ENCODE measurements around the gene TXNDC9. TPM values are rescaled to one million over a fixed set of nuclear protein-coding genes. Genes with fewer than 3 reads are reported as not detected.
"Not testable (repeated sequence)": the region's sequence is repeated elsewhere in the genome, so short reads cannot be mapped to it uniquely, and the experiment has no call there.

Gene TXNDC9
- 10 to 100 TPM; 26.2 to 40.3 TPM for total RNA-seq
- long read RNA-seq, donor 1, transcript TXNDC9-201 (5 exons, 1,637 nt), result major isoform, 11 of 13 reads
- long read RNA-seq, donor 1, partial matches to known transcripts, result 0 of 13 reads
- long read RNA-seq, donor 1, other reads (novel, unspliced or antisense), result 2 of 13 reads
- long read RNA-seq, donor 2, transcript TXNDC9-201 (5 exons, 1,637 nt), result major isoform, 125 of 136 reads
- long read RNA-seq, donor 2, transcript TXNDC9-202 (4 exons, 1,111 nt), result minor isoform, 6 of 136 reads
- long read RNA-seq, donor 2, partial matches to known transcripts, result 1 of 136 reads
- long read RNA-seq, donor 2, other reads (novel, unspliced or antisense), result 4 of 136 reads

- DNase-seq (ENCODE audit: low spot score), result peak; percentile 99
- intact Hi-C loops (cut with DNase I), result no loop called here
Observed at GRCh38 chr2:99335911-99336803, at the start of gene TXNDC9. TXNDC9 (minus strand) TSS chr2:99336333; CDS start chr2:99333210, 3,123 bp downstream.

GRCh38 chr2:99382143-99382542 is 46.0 kb upstream of the TXNDC9 start:
- DNase-seq (ENCODE audit: low spot score), result no peak
- intact Hi-C loops (cut with DNase I), result no loop called here

- no peak for DNase-seq (ENCODE audit: low spot score)
Observed at GRCh38 chr2:99380376-99381010, 44.4 kb upstream of the TXNDC9 start.

GRCh38 chr2:99377879-99378278 is 41.7 kb upstream of the TXNDC9 start:
- DNase-seq (ENCODE audit: low spot score), result no peak
- intact Hi-C loops (cut with DNase I), result no loop called here

More at GRCh38 chr2:99380376-99381010, 44.4 kb upstream of the TXNDC9 start:
- intact Hi-C loops (cut with DNase I), result no loop called here

- intact Hi-C loops (cut with DNase I), result no loop called here
Observed at GRCh38 chr2:99376254-99376864, 40.2 kb upstream of the TXNDC9 start.

GRCh38 chr2:99374747-99375146 is 38.6 kb upstream of the TXNDC9 start:
- DNase-seq (ENCODE audit: low spot score), result no peak
- intact Hi-C loops (cut with DNase I), result no loop called here

More at GRCh38 chr2:99376254-99376864, 40.2 kb upstream of the TXNDC9 start:
- no peak for DNase-seq (ENCODE audit: low spot score)

- no peak for DNase-seq (ENCODE audit: low spot score)
Observed at GRCh38 chr2:99373144-99373543, 37.0 kb upstream of the TXNDC9 start.

GRCh38 chr2:99368854-99369253 is 32.7 kb upstream of the TXNDC9 start:
- intact Hi-C loops (cut with DNase I); DNase-seq (ENCODE audit: low spot score): not testable (repeated sequence)

More at GRCh38 chr2:99373144-99373543, 37.0 kb upstream of the TXNDC9 start:
- intact Hi-C loops (cut with DNase I), result no loop called here

GRCh38 chr2:99365661-99366060 is 29.5 kb upstream of the TXNDC9 start:
- intact Hi-C loops (cut with DNase I), result no loop called here
- no peak for DNase-seq (ENCODE audit: low spot score)

GRCh38 chr2:99356853-99357252 is 20.7 kb upstream of the TXNDC9 start:
- DNase-seq (ENCODE audit: low spot score), result no peak
- intact Hi-C loops (cut with DNase I), result no loop called here

GRCh38 chr2:99354825-99355224 is 18.7 kb upstream of the TXNDC9 start:
- intact Hi-C loops (cut with DNase I), result not testable (repeated sequence)

GRCh38 chr2:99354070-99354469 is 17.9 kb upstream of the TXNDC9 start:
- DNase-seq (ENCODE audit: low spot score), result no peak
- intact Hi-C loops (cut with DNase I), result no loop called here

More at GRCh38 chr2:99354825-99355224, 18.7 kb upstream of the TXNDC9 start:
- not testable (repeated sequence) for DNase-seq (ENCODE audit: low spot score)

- DNase-seq (ENCODE audit: low spot score), result no peak
- intact Hi-C loops (cut with DNase I), result no loop called here
Observed at GRCh38 chr2:99350194-99350593, 14.1 kb upstream of the TXNDC9 start.

GRCh38 chr2:99348173-99348572 is 12.0 kb upstream of the TXNDC9 start:
- DNase-seq (ENCODE audit: low spot score), result no peak
- intact Hi-C loops (cut with DNase I), result no loop called here

GRCh38 chr2:99346218-99346617 is 10.1 kb upstream of the TXNDC9 start:
- DNase-seq (ENCODE audit: low spot score), result no peak
- intact Hi-C loops (cut with DNase I), result no loop called here

GRCh38 chr2:99345446-99345845 is 9.3 kb upstream of the TXNDC9 start:
- DNase-seq (ENCODE audit: low spot score); intact Hi-C loops (cut with DNase I): not testable (repeated sequence)

GRCh38 chr2:99342536-99342935 is 6.4 kb upstream of the TXNDC9 start:
- intact Hi-C loops (cut with DNase I), result loop anchor here in 1 of 2 donors (5.0 kb wide), 1 partner anchor 1600 kb away; no protein-coding TSS in a partner anchor
- no peak for DNase-seq (ENCODE audit: low spot score)

- DNase-seq (ENCODE audit: low spot score), result no peak
- intact Hi-C loops (cut with DNase I), result loop anchor here in 1 of 2 donors (5.0 kb wide), 1 partner anchor 1598 kb away; no protein-coding TSS in a partner anchor
Observed at GRCh38 chr2:99340669-99341236, 4.6 kb upstream of the TXNDC9 start.
